HEK293T (cell line): Measurements from ENCODE around the gene LHX4.

ENCODE experiments used
- BHLHE40 ChIP-seq: fragments of 450-650 bp; IDR thresholded peaks from 2 replicates; pipeline ENCODE4 v1.6.1; 2016; ENCODE audit warnings: mild to moderate bottlenecking, moderate library complexity, borderline replicate concordance
- CTBP1 ChIP-seq: fragments of 450-650 bp; IDR thresholded peaks from 2 replicates; pipeline ENCODE4 v1.6.1; 2016; ENCODE audit warnings: borderline replicate concordance
- ELF4 ChIP-seq: fragments of 450-650 bp; IDR thresholded peaks from 2 replicates; pipeline ENCODE4 v1.6.1; 2017; ENCODE audit warnings: antibody characterized with exemption
- FOXK2 ChIP-seq: fragments of 450-650 bp; IDR thresholded peaks from 2 replicates; pipeline ENCODE4 v1.6.1; 2016; ENCODE audit warnings: mild to moderate bottlenecking
- PKNOX1 ChIP-seq: fragments of 450-650 bp; IDR thresholded peaks from 2 replicates; pipeline ENCODE4 v1.6.1; 2016
- SUZ12 ChIP-seq: fragments of 450-650 bp; IDR thresholded peaks from 2 replicates; pipeline ENCODE4 v1.6.1; 2016; ENCODE audit warnings: mild to moderate bottlenecking
- TARDBP ChIP-seq: fragments of 450-650 bp; IDR thresholded peaks from 2 replicates; pipeline ENCODE4 v1.6.1; 2016

GRCh38 chr1:180299479-180300221, 69.6 kb downstream of the LHX4 start:
- TF ChIP-seq TARDBP (no peak), SUZ12 (no peak), PKNOX1 (no peak), BHLHE40 (no peak), FOXK2 (no peak), ELF4 (no peak), CTBP1 (no peak)
